ENCODE measurements around the gene GNLY.

Gene GNLY

GRCh38 chr2:85730686-85731230 lies 36.6 kb downstream of the GNLY start:
- DNase-seq, result no peak

DNA sequence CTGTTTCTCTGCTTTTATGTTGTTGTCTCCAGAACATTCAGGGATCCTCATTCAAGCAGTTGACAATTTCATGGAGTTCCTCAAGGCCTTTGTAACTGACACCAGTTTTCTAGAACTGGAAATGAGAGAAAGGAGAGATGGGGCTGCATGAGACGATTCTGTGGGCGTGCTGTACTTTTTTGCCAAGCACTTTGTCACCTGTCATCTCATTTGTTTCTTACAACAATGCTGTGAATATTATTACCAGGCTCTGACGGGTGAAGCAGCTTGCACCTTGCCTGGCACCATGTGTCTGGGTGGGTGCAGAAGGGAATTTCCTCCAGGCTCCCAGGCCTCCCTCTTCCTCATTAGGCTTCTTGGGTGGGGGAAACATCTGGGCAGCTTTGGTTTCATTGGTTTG lies 37.4 kb downstream of the GNLY start:
- no peak for DNase-seq

GRCh38 chr2:85732467-85733120 lies 38.4 kb downstream of the GNLY start:
- no peak for DNase-seq

DNA sequence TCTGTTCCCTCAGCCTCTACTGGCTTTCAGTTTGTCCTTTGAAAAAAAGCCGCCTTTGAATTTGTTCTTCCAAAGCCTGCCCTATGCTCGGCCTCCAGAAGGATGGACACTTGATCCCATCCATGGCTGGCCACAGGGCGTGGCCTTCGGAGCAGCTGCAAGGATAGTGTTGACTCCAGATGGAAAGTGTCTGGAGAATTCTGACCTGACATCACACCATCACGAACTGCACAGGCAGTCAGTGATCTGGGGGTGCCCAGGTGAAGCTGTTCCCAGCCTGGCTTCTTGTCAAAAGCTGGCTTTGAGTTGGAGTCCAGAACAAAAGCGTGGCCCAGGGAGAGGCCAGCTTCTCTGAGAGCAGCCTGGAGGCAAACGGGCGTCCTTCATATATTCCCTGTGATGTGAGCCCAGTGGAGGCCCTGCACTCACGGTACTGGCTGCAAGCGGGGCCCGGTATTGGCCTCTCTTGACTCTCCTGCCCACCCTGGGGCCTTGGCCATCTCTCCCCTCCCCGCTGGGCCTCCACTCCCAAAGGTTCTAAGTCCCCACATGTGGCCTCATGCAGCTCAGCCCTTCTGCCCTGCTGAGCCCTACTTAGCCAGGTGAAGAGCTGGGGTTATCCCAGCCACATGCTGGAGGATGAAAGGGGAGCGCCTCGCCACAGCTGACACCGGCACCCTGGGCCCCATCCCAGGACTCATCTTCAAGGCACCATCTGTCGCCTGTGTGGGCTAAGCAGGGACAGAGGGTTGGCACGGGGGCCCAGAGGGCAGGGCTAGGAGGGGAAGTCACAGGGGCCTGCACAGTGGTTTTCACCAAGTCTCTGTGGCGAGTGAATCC lies 39.2 kb downstream of the GNLY start:
- no peak for DNase-seq

DNA sequence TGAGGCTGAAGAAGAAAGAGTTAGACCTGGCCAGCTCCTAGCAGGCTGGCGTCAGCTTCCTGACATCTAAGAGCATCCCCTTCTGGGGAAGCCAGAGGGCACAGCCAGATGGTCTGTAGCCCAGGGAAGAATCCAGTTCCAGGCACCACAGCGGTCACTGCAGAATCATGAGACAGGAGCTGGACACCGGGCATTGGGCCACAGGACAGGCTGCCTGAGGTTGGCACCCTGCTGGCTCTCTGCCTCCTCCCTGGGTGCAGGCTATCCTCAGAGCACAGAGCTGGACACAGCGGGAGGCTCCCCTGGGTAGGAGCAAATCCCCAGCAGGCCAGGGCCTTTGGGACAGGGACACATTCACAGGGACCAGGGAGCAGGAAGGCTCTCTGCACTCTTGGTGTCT lies 39.9 kb downstream of the GNLY start:
- no peak for DNase-seq

DNA sequence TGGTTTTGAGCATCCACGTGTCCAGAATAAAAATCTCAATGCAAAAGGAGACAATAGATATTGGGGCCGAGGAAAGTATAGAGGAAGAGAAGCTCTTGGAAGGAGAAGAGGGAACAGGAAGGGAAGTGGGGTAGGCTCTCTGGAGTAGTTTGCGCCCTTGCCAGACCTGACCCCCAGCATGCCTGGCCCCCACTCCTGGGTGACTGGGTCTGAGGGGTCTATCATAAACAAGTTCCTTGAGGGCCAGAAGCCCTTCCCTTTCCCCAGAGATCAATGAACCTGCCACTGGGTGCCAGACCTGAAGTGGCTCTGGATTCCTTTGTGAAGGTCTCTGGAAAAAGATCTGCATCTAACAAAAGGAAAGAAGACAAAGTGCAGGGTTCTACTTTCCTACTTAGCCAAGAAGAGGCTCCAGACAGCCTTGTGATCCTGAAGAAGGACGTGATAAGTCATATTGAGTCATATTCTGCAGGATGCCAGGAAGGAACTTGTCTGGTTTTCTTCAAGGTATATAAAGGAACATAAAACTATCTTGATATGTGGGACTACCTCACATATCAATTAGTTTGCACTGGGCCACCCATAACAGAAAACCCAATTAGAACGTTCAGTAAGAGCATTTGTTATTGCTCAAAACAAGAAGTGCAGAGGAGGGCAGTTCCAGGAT lies 40.9 kb downstream of the GNLY start:
- no peak for DNase-seq

GRCh38 chr2:85735691-85736090 lies 41.5 kb downstream of the GNLY start:
- DNase-seq, result no peak

GRCh38 chr2:85736456-85737355 lies 42.5 kb downstream of the GNLY start:
- no peak for DNase-seq

GRCh38 chr2:85737481-85737880 lies 43.3 kb downstream of the GNLY start:
- no peak for DNase-seq

DNA sequence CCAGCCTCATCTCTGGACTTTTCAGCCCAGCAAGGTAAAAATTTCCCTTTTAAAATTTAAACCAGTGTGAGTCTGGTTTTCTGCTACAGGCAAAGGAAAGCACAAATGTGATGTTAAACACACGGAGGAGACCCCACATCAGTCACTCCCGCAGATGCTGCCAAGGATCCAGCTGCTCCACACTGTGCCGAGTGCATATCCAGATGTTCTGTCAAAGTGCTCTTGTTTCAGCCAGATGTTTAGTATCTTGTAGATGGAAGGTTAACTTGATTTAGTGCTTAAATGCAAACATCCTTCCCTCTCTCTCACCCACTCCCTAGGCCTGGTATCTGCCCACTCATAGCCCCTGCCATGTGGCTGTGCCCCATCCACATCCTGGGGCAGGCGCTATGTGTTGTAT lies 43.8 kb downstream of the GNLY start:
- DNase-seq, result no peak

DNA sequence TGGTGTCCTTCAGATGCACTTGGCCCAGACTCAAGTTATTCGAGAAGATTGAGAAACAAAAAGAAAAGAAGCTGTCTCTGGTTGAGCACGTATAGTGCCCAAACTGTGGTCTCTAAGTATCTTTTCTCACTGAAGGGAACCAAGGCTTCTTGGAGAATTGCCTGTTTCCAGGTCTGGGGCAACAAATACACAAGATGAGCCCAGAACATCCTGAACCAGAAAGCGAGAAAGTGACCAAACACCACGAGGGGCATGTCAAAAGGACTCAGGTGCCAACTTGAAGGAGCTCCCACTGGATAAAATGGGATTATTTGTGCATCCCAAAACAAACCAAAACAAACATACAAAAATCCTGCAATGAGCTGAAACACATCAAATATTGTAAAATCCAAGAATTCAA lies 46.0 kb downstream of the GNLY start:
- DNase-seq, result no peak

GRCh38 chr2:85741211-85741832 lies 47.2 kb downstream of the GNLY start:
- no peak for DNase-seq

- no peak for DNase-seq
Observed at GRCh38 chr2:85741833-85742455, 47.8 kb downstream of the GNLY start.

GRCh38 chr2:85743304-85743978 lies 49.3 kb downstream of the GNLY start:
- DNase-seq, result no peak

DNA sequence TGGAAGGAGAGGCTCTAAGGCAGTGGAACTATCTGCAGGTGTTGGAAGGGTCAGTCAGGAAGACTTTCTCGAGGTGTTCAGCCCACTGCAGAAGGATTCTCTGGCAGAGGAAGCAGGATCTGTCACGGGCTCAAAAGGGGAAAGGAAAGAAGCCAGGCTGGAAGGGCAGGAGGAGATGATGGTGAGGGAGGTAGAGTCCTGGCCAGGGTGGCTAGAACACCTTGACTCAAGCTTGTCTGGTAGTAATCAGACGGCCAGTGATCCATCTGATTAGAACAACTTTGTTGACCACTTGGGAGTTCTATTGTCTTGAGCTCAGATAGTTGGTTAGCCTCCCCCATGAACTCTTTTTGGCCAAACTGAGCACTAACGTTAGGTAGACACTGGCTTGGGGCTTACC lies 49.9 kb downstream of the GNLY start:
- no peak for DNase-seq

DNA sequence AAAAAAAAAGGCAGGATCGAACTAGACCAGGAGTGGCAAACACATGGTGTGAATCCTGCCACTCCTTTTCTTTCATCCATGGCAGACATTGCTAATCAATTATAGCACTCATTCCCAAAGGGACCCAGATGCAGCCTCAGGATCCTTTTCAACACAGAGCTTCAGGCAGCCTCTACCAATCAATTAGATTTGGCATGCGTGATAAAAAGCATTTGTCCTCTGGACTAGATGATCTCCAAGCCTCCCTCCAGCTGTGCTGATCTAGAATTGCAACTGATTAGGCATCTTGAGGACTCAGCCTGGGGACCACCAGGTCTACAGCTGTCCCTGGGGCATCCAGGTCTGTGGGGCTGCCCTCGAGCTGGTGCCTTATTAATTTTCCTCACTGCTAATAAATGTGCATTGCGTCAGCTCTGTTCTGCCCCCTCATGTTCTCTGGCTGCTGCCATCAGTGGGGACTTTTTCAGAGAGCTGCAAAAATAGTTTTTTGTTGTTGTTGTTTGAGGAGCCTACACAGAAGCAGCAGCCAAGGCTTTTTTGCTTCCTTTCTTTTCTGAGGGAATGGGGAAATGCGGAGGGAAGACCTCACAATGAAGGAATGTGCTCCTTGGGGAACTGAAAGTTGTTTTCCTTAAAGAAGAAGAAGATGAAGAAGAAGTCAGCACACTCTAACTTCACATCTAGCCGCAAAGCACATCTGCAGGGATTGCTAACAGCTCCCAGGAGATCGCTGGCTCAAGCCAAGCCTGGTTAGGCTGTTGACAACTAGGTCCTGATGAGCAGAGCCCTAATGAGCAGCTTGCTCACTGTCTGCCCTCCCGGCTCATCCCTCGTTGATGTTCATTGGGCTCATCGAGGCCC lies 50.8 kb downstream of the GNLY start:
- no peak for DNase-seq

DNA sequence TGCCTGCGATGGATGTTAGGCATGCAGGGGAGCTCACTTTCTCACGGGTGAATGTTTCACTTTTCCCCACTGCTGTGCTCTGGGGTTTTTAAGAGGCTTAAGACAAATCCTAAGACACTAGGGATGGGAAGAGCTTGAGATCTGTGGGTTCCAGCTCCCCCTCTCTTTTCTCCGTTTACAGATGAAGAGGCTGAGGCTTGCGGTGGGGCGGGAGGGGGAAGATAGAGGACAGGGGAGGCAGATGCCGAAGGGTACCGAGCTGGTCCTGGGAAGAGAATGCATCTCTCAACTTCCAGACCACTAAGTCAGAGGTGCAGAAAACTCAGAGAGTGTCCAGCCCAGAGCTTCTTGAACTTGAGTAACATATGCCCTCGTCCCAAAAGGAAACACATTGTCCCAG lies 51.5 kb downstream of the GNLY start:
- DNase-seq, result no peak

- no peak for DNase-seq
Observed at GRCh38 chr2:85746321-85747004, 52.3 kb downstream of the GNLY start.

GRCh38 chr2:85747441-85747840 lies 53.3 kb downstream of the GNLY start:
- no peak for DNase-seq

Measured in stimulated activated naive CD4-positive, alpha-beta T cell (primary cell).